IMR-90 (cell line): ENCODE measurements around the gene NCAPG2.

Experiments
- BHLHE40 ChIP-seq: fragments of 150-350 bp; IDR thresholded peaks from 2 replicates; pipeline ENCODE4 v1.6.1; 2016; ENCODE audit warnings: mild to moderate bottlenecking, low read depth, low read length
- CEBPB ChIP-seq: IDR thresholded peaks from 2 replicates; pipeline ENCODE4 v1.6.1; 2012; ENCODE audit warnings: low read depth, low read length, improper control_type of control experiment
- CTCF ChIP-seq: conservative IDR thresholded peaks from 2 replicates; pipeline ENCODE4 v1.5.1; 2012; ENCODE audit warnings: mild to moderate bottlenecking, low read depth, low read length, improper control_type of control experiment
- NFE2L2 ChIP-seq: fragments of 150-350 bp; IDR thresholded peaks from 2 replicates; pipeline ENCODE4 v1.6.1; 2016; ENCODE audit warnings: low read depth, mild to moderate bottlenecking, low read length
- POLR2A ChIP-seq: IDR thresholded peaks from 2 replicates; pipeline ENCODE4 v1.6.1; 2012; ENCODE audit warnings: mild to moderate bottlenecking, low read depth, low read length
- RAD21 ChIP-seq: IDR thresholded peaks from 2 replicates; pipeline ENCODE4 v1.6.1; 2012; ENCODE audit warnings: low read length, improper control_type of control experiment
- RCOR1 ChIP-seq: IDR thresholded peaks from 2 replicates; pipeline ENCODE4 v1.6.1; 2012; ENCODE audit warnings: mild to moderate bottlenecking, low read length, improper control_type of control experiment; ENCODE audit not compliant: insufficient replicate concordance
- RFX5 ChIP-seq: IDR thresholded peaks from 2 replicates; pipeline ENCODE4 v1.8.0; 2012; ENCODE audit warnings: low read depth, mild to moderate bottlenecking, low read length, moderate library complexity
- SMC3 ChIP-seq: fragments of 150-350 bp; IDR thresholded peaks from 2 replicates; pipeline ENCODE4 v1.6.1; 2016; ENCODE audit warnings: low read depth, mild to moderate bottlenecking, antibody characterized with exemption, low read length, moderate library complexity

DNA sequence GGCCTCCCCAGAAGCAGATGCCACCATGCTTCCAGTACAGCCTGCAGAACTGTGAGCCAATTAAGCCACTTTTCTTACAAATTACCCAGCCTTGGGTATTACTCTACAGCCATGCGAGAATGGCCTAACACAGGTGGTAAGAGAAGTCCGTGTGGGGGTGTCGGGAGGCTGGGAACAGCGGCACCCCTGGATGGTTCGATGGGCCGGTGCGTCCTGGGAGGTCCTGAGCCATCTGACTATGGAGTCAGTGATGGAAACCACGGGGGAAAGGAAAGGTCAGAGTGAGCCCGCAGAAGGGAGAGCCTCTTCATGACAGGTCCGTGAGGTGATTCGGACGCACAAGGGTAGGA, 114.4 kb downstream of the NCAPG2 start:
- TF ChIP-seq RAD21 (no peak), CTCF (no peak), BHLHE40 (no peak), POLR2A (no peak), SMC3 (no peak), RFX5 (no peak), NFE2L2 (no peak), CEBPB (no peak), RCOR1 (no peak)
